ENCODE measurements around the gene BRD1. TPM values are rescaled to one million over a fixed set of nuclear protein-coding genes. Genes with fewer than 3 reads are reported as not detected.

The BRD1 gene
- total and polyA plus RNA-seq, 3 experiments from 2014 or later, result 4.9 to 35.1 (median 32.9) TPM

- POLR2A ChIA-PET, result no interaction called here
- Mint-ChIP-seq H3K27me3 (no peaks in the 10 kb centered on the region), H3K4me3 (no peak overlapping the region), H3K9me3 (no peaks in the 10 kb centered on the region), H3K27ac (peak overlapping the region in 1 of 8 donors; percentile 70), H3K36me3 (peaks cover 0 to 65% (median 2%) of the 10 kb centered on the region in 3 donors), H3K4me1 (peaks cover 6 to 14% (median 13%) of the 10 kb centered on the region in 3 donors)
- Histone ChIP-seq H3K27me3 (ENCODE audit: insufficient read depth, low read length, poor library complexity, severe bottlenecking) (no peaks in the 10 kb centered on the region), H3K9me3 (ENCODE audit: low read length) (no peaks in the 10 kb centered on the region), H3K4me1 (ENCODE audit: insufficient read depth, low read length) (no peaks in the 10 kb centered on the region), H3K36me3 (ENCODE audit: insufficient read depth, low read length) (peaks cover 25% of the 10 kb centered on the region), H3K27ac (ENCODE audit: low read depth, low read length) (no peak overlapping the region), H3K4me3 (ENCODE audit: low read length) (no peak overlapping the region)
- CTCF ChIA-PET, result interaction anchor here (1.4 kb wide), 1 partner anchor 8 kb away, joined by 6 read pairs; no protein-coding TSS in a partner anchor
- DNase-seq, result no peak
Observed at GRCh38 chr22:49775191-49775866, 52.3 kb downstream of the BRD1 start.

- DNase-seq, result no peak
- peak overlapping the region in 2 of 8 donors; percentile 22 to 70 for H3K27ac Mint-ChIP-seq
- Histone ChIP-seq H3K4me1 (ENCODE audit: insufficient read depth, low read length) (no peaks in the 10 kb centered on the region), H3K9me3 (ENCODE audit: low read length) (no peaks in the 10 kb centered on the region), H3K27me3 (ENCODE audit: insufficient read depth, low read length, poor library complexity, severe bottlenecking) (no peaks in the 10 kb centered on the region), H3K27ac (ENCODE audit: low read depth, low read length) (no peak overlapping the region), H3K36me3 (ENCODE audit: insufficient read depth, low read length) (peaks cover 25% of the 10 kb centered on the region), H3K4me3 (ENCODE audit: low read length) (no peak overlapping the region)
- H3K4me3 Mint-ChIP-seq, result no peak overlapping the region
- POLR2A ChIA-PET, result no interaction called here
- CTCF ChIA-PET, result no interaction called here
- H3K36me3 Mint-ChIP-seq, result peaks cover 0 to 60% (median 2%) of the 10 kb centered on the region in 3 donors
- no peaks in the 10 kb centered on the region for H3K27me3 Mint-ChIP-seq
- H3K4me1 Mint-ChIP-seq, result peaks cover 4 to 14% (median 8%) of the 10 kb centered on the region in 3 donors
- H3K9me3 Mint-ChIP-seq, result no peaks in the 10 kb centered on the region
Observed at GRCh38 chr22:49774499-49775151, 53.0 kb downstream of the BRD1 start.

- Mint-ChIP-seq H3K27ac (no peak overlapping the region), H3K9me3 (no peaks in the 10 kb centered on the region), H3K27me3 (no peaks in the 10 kb centered on the region), H3K4me1 (peaks cover 2 to 11% (median 8%) of the 10 kb centered on the region in 3 donors), H3K4me3 (peak overlapping the region in 1 of 7 donors; percentile 65), H3K36me3 (peaks cover 0 to 54% (median 2%) of the 10 kb centered on the region in 3 donors)
- ChIA-PET POLR2A (no interaction called here), CTCF (no interaction called here)
- H3K36me3 ChIP-seq (ENCODE audit: insufficient read depth, low read length), result peaks cover 25% of the 10 kb centered on the region
- no peaks in the 10 kb centered on the region for H3K4me1 ChIP-seq (ENCODE audit: insufficient read depth, low read length)
- no peak for DNase-seq
- H3K4me3 ChIP-seq (ENCODE audit: low read length), result no peak overlapping the region
- no peak overlapping the region for H3K27ac ChIP-seq (ENCODE audit: low read depth, low read length)
- no peaks in the 10 kb centered on the region for H3K9me3 ChIP-seq (ENCODE audit: low read length)
- H3K27me3 ChIP-seq (ENCODE audit: insufficient read depth, low read length, poor library complexity, severe bottlenecking), result no peaks in the 10 kb centered on the region
Observed at GRCh38 chr22:49774046-49774445, 53.6 kb downstream of the BRD1 start.

GRCh38 chr22:49773531-49773930 lies 54.1 kb downstream of the BRD1 start:
- Histone ChIP-seq H3K9me3 (ENCODE audit: low read length) (no peaks in the 10 kb centered on the region), H3K27me3 (ENCODE audit: insufficient read depth, low read length, poor library complexity, severe bottlenecking) (no peaks in the 10 kb centered on the region), H3K27ac (ENCODE audit: low read depth, low read length) (no peak overlapping the region), H3K4me3 (ENCODE audit: low read length) (no peak overlapping the region), H3K36me3 (ENCODE audit: insufficient read depth, low read length) (peaks cover 25% of the 10 kb centered on the region), H3K4me1 (ENCODE audit: insufficient read depth, low read length) (no peaks in the 10 kb centered on the region)
- DNase-seq, result no peak
- peak overlapping the region in 1 of 7 donors; percentile 51 for H3K4me3 Mint-ChIP-seq
- H3K9me3 Mint-ChIP-seq, result no peaks in the 10 kb centered on the region
- peaks cover 2 to 9% (median 8%) of the 10 kb centered on the region in 3 donors for H3K4me1 Mint-ChIP-seq
- CTCF ChIA-PET, result no interaction called here
- no peak overlapping the region for H3K27ac Mint-ChIP-seq
- peaks cover 0 to 51% (median 2%) of the 10 kb centered on the region in 3 donors for H3K36me3 Mint-ChIP-seq
- no peaks in the 10 kb centered on the region for H3K27me3 Mint-ChIP-seq
- POLR2A ChIA-PET, result no interaction called here

DNA sequence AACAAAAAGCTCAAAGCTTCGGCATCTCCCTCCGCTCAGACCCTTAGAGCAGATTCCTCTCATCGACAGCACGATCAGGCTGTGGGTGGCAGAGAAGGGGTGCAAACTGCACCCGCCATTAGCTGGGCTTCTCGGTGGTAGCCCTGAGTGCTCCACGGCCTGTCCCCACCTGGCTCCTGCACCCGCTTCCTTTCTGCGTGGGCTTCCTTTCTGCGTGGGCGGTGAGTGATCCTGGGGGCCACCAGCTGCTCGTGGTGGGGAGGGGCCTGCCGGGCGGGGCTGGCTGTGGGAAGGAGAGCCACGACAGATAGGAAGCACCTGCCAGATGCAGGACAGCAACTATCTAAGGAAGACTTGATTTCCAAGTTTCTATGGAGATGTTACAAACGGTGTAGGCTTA lies 55.0 kb downstream of the BRD1 start:
- CTCF ChIA-PET, result no interaction called here
- Histone ChIP-seq H3K27ac (ENCODE audit: low read depth, low read length) (no peak overlapping the region), H3K36me3 (ENCODE audit: insufficient read depth, low read length) (peaks cover 19% of the 10 kb centered on the region), H3K4me1 (ENCODE audit: insufficient read depth, low read length) (no peaks in the 10 kb centered on the region), H3K27me3 (ENCODE audit: insufficient read depth, low read length, poor library complexity, severe bottlenecking) (no peaks in the 10 kb centered on the region), H3K9me3 (ENCODE audit: low read length) (no peaks in the 10 kb centered on the region), H3K4me3 (ENCODE audit: low read length) (no peak overlapping the region)
- H3K27me3 Mint-ChIP-seq, result no peaks in the 10 kb centered on the region
- no peak overlapping the region for H3K27ac Mint-ChIP-seq
- peaks cover 0 to 44% (median 0%) of the 10 kb centered on the region in 3 donors for H3K36me3 Mint-ChIP-seq
- peak in 1 of 5 donors; percentile 29 for DNase-seq
- peaks cover 3 to 9% (median 6%) of the 10 kb centered on the region in 3 donors for H3K4me1 Mint-ChIP-seq
- peaks cover 0 to 1% (median 0%) of the 10 kb centered on the region in 5 donors for H3K9me3 Mint-ChIP-seq
- peak overlapping the region in 1 of 7 donors; percentile 18 for H3K4me3 Mint-ChIP-seq
- POLR2A ChIA-PET, result no interaction called here

GRCh38 chr22:49771266-49772065 lies 56.2 kb downstream of the BRD1 start:
- Mint-ChIP-seq H3K9me3 (peaks cover 6 to 12% (median 9%) of the 10 kb centered on the region in 5 donors), H3K36me3 (peaks cover 0 to 36% (median 10%) of the 10 kb centered on the region in 3 donors), H3K27me3 (no peaks in the 10 kb centered on the region), H3K27ac (no peak overlapping the region), H3K4me3 (no peak overlapping the region), H3K4me1 (peaks cover 3 to 9% (median 6%) of the 10 kb centered on the region in 3 donors)
- H3K27ac ChIP-seq (ENCODE audit: low read depth, low read length), result no peak overlapping the region
- H3K4me3 ChIP-seq (ENCODE audit: low read length), result no peak overlapping the region
- no peaks in the 10 kb centered on the region for H3K4me1 ChIP-seq (ENCODE audit: insufficient read depth, low read length)
- ChIA-PET POLR2A (no interaction called here), CTCF (no interaction called here)
- peaks cover 14% of the 10 kb centered on the region for H3K36me3 ChIP-seq (ENCODE audit: insufficient read depth, low read length)
- H3K27me3 ChIP-seq (ENCODE audit: insufficient read depth, low read length, poor library complexity, severe bottlenecking), result no peaks in the 10 kb centered on the region
- peaks cover 5% of the 10 kb centered on the region for H3K9me3 ChIP-seq (ENCODE audit: low read length)
- DNase-seq, result peak in 1 of 5 donors; percentile 38

GRCh38 chr22:49770547-49771265 lies 57.0 kb downstream of the BRD1 start:
- peak in 1 of 5 donors; percentile 32 for DNase-seq
- Mint-ChIP-seq H3K4me3 (no peak overlapping the region), H3K4me1 (peaks cover 3 to 9% (median 6%) of the 10 kb centered on the region in 3 donors), H3K9me3 (peaks cover 8 to 12% (median 11%) of the 10 kb centered on the region in 5 donors), H3K27ac (peak overlapping the region in 2 of 8 donors; percentile 21 to 72), H3K27me3 (no peaks in the 10 kb centered on the region), H3K36me3 (peaks cover 0 to 33% (median 13%) of the 10 kb centered on the region in 3 donors)
- CTCF ChIA-PET, result interaction anchor here (1.0 kb wide), 1 partner anchor 260 kb away, joined by 7 read pairs; no protein-coding TSS in a partner anchor
- Histone ChIP-seq H3K4me3 (ENCODE audit: low read length) (no peak overlapping the region), H3K9me3 (ENCODE audit: low read length) (peaks cover 8% of the 10 kb centered on the region), H3K36me3 (ENCODE audit: insufficient read depth, low read length) (peaks cover 11% of the 10 kb centered on the region), H3K27me3 (ENCODE audit: insufficient read depth, low read length, poor library complexity, severe bottlenecking) (no peaks in the 10 kb centered on the region), H3K4me1 (ENCODE audit: insufficient read depth, low read length) (no peaks in the 10 kb centered on the region), H3K27ac (ENCODE audit: low read depth, low read length) (no peak overlapping the region)
- POLR2A ChIA-PET, result no interaction called here
